H1 (cell line): ENCODE data around the gene EIPR1. TPM values are rescaled to one million over a fixed set of nuclear protein-coding genes. Genes with fewer than 3 reads are reported as not detected.

Source experiments
- CTBP2 ChIP-seq: IDR thresholded peaks from 2 replicates; pipeline ENCODE4 v1.7.0; 2011; ENCODE audit warnings: borderline replicate concordance, mild to moderate bottlenecking, moderate library complexity, mixed read lengths, low read length; ENCODE audit not compliant: insufficient read depth, insufficient read length
- FOSL1 ChIP-seq: IDR thresholded peaks from 2 replicates; pipeline ENCODE4 v1.6.1; 2011; ENCODE audit warnings: mild to moderate bottlenecking, low read depth, low read length, moderate library complexity; ENCODE audit not compliant: insufficient read depth
- GABPA ChIP-seq: IDR thresholded peaks from 2 replicates; pipeline ENCODE4 v1.6.1; 2011; ENCODE audit warnings: mild to moderate bottlenecking, low read length, moderate library complexity, borderline replicate concordance; ENCODE audit not compliant: insufficient read depth
- KDM4A ChIP-seq: IDR thresholded peaks from one replicate; pipeline ENCODE4 v1.7.1; 2012; ENCODE audit warnings: low read depth, mild to moderate bottlenecking, moderate library complexity, low read length, inconsistent platforms; ENCODE audit not compliant: severe bottlenecking
- polyA plus RNA-seq, 7 experiments: library from polyadenylated mRNA; depleted of rRNA in 3 of 7; stranded (reverse) in 5 of 7; unstranded in 2 of 7; fragments of >200 nt in 5 of 7; fragments of 200-250 nt in 2 of 7; gene quantifications; 1 replicate in 5 of 7; 2 replicates in 1 of 7; 4 replicates in 1 of 7; pipeline versions ENCODE4 v1.2.1 to v1.2.3, GENCODE V29; 2011 to 2013; ENCODE audit warnings: missing spikeins in 2 of 7, mixed read lengths in 2 of 7
- total RNA-seq: library from RNA; stranded (reverse); fragmentation: NEBNext Ultra II Directional; extraction: Animal tissue kit (Norgen Biotek cat#: 25700); gene quantifications from 2 replicates; pipeline ENCODE4 v1.2.1, GENCODE V29; 2021

Gene EIPR1
- total and polyA plus RNA-seq, 2 of the 8 experiments (the other 6 are each of a cell fraction or from before 2014, with no cell fraction given): 26.3 to 56.4 TPM

- TF ChIP-seq GABPA (no peak), KDM4A (no peak), CTBP2 (no peak), FOSL1 (no peak)
Observed at GRCh38 chr2:3320910-3321605, 56.6 kb downstream of the EIPR1 start (continued).
